ENCODE results near the gene DESI1.

DESI1 gene

DNA sequence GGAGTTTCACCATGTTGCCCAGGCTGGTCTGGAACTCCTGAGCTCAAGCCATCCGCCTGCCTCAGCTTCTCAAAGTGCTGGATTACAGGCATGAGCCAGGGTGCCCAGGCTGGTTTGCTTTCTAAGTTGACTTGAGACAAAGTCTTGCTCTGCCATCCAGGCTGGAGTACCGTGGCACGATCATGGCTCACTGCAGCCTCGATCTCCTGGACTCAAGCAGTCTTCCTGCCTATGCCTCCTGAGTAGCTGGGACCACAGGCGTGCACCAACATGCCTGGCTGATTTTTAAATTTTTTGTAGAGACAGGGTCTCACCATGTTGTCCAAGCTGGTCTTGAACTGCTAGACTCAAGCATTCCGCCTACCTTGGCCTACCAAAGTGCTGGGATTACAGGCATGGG lies 36.9 kb upstream of the DESI1 start:
- Histone ChIP-seq H3K4me1 (ENCODE audit: control insufficient read depth in 2 of 2, insufficient read depth in 2 of 2, low read length in 2 of 2) (no peaks in the 10 kb centered on the region), H3K4me3 (ENCODE audit: low read length in 2 of 2) (no peak overlapping the region), H3K9ac (ENCODE audit: low read depth in 1 of 2, low read length in 2 of 2) (no peak overlapping the region), H3K27me3 (ENCODE audit: control insufficient read depth in 2 of 2, insufficient read depth in 2 of 2, low read length in 2 of 2) (no peaks in the 10 kb centered on the region), H3K27ac (ENCODE audit: low read depth in 2 of 2, low read length in 2 of 2) (no peak overlapping the region), H3K9me3 (ENCODE audit: control insufficient read depth in 2 of 2, low read length in 2 of 2) (no peaks in the 10 kb centered on the region), H3K36me3 (ENCODE audit: control insufficient read depth in 2 of 2, insufficient read depth in 2 of 2, low read length in 2 of 2) (peaks cover 69 to 92% of the 10 kb centered on the region in 2 donors)

DNA sequence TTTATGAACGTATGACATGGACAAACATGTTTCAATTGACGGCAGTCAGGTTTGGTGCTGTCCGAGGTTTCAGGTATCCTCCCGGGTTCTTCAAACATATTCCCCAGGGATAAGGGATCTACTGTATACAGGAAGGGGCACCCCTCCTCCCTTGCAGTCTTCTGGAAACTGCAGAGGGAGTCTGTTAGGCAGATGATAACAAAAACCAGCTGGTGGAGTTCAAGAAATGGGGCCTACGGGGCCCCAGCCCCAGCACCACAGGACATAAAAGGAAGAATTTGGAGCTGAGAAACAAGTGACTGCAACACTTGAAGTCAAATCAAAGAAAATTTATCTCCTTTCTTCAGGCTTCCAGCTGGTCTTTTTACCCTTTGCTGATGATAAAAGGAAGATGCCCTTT lies 35.7 kb upstream of the DESI1 start:
- H3K4me1 ChIP-seq (ENCODE audit: control insufficient read depth in 2 of 2, insufficient read depth in 2 of 2, low read length in 2 of 2) = no peaks in the 10 kb centered on the region
- H3K9me3 ChIP-seq (ENCODE audit: control insufficient read depth in 2 of 2, low read length in 2 of 2) = no peaks in the 10 kb centered on the region
- no peak overlapping the region for H3K9ac ChIP-seq (ENCODE audit: low read depth in 1 of 2, low read length in 2 of 2)
- no peaks in the 10 kb centered on the region for H3K27me3 ChIP-seq (ENCODE audit: control insufficient read depth in 2 of 2, insufficient read depth in 2 of 2, low read length in 2 of 2)
- peaks cover 62 to 92% of the 10 kb centered on the region in 2 donors for H3K36me3 ChIP-seq (ENCODE audit: control insufficient read depth in 2 of 2, insufficient read depth in 2 of 2, low read length in 2 of 2)
- no peak overlapping the region for H3K27ac ChIP-seq (ENCODE audit: low read depth in 2 of 2, low read length in 2 of 2)
- H3K4me3 ChIP-seq (ENCODE audit: low read length in 2 of 2) = no peak overlapping the region

DNA sequence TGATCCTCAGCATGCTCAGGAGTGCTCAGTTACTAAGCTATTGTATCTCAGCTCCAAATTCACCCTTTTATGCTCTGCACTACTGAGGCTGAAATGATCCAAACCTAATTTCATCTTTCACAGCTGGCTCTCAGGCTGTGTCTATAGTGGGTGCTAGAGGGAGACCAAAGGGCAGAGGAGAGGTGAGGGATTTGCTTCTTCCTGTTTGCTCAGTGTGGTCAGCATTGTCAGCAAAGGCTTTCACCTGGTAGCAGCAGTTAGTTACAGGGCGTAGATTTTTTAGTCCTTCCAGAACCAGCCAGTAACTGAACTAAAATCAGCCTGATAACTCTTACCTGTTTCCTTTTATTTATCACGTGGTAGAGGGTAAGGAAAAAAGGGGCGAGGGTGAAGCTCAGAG lies 33.5 kb upstream of the DESI1 start:
- Histone ChIP-seq H3K4me1 (ENCODE audit: control insufficient read depth in 2 of 2, insufficient read depth in 2 of 2, low read length in 2 of 2) (no peaks in the 10 kb centered on the region), H3K27me3 (ENCODE audit: control insufficient read depth in 2 of 2, insufficient read depth in 2 of 2, low read length in 2 of 2) (no peaks in the 10 kb centered on the region), H3K27ac (ENCODE audit: low read depth in 2 of 2, low read length in 2 of 2) (no peak overlapping the region), H3K9me3 (ENCODE audit: control insufficient read depth in 2 of 2, low read length in 2 of 2) (no peaks in the 10 kb centered on the region), H3K9ac (ENCODE audit: low read depth in 1 of 2, low read length in 2 of 2) (no peak overlapping the region), H3K4me3 (ENCODE audit: low read length in 2 of 2) (no peak overlapping the region), H3K36me3 (ENCODE audit: control insufficient read depth in 2 of 2, insufficient read depth in 2 of 2, low read length in 2 of 2) (peaks cover 54 to 87% of the 10 kb centered on the region in 2 donors)

DNA sequence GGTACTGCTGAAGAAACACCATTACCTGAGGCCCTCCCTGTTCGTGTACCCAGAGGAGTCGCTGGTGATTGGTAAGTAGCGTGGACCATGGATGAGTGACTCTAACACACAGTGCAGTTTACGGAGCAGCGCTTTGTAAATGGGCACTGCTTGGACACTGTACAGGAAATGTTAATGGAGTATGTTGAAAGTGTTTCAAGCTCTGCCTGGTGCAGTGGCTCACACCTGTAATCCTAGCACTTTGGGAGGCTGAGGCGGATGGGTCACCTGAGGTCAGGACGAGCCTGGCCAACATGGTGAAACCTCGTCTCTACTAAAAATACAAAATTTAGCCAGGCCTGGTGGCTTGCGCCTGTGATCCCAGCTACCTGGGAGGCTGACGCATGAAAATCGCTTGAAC lies 30.0 kb upstream of the DESI1 start:
- H3K36me3 ChIP-seq (ENCODE audit: control insufficient read depth in 2 of 2, insufficient read depth in 2 of 2, low read length in 2 of 2) = peaks cover 47 to 79% of the 10 kb centered on the region in 2 donors
- no peaks in the 10 kb centered on the region for H3K9me3 ChIP-seq (ENCODE audit: control insufficient read depth in 2 of 2, low read length in 2 of 2)
- H3K4me1 ChIP-seq (ENCODE audit: control insufficient read depth in 2 of 2, insufficient read depth in 2 of 2, low read length in 2 of 2) = no peaks in the 10 kb centered on the region
- H3K9ac ChIP-seq (ENCODE audit: low read depth in 1 of 2, low read length in 2 of 2) = no peak overlapping the region
- H3K27ac ChIP-seq (ENCODE audit: low read depth in 2 of 2, low read length in 2 of 2) = no peak overlapping the region
- H3K27me3 ChIP-seq (ENCODE audit: control insufficient read depth in 2 of 2, insufficient read depth in 2 of 2, low read length in 2 of 2) = no peaks in the 10 kb centered on the region
- no peak overlapping the region for H3K4me3 ChIP-seq (ENCODE audit: low read length in 2 of 2)

DNA sequence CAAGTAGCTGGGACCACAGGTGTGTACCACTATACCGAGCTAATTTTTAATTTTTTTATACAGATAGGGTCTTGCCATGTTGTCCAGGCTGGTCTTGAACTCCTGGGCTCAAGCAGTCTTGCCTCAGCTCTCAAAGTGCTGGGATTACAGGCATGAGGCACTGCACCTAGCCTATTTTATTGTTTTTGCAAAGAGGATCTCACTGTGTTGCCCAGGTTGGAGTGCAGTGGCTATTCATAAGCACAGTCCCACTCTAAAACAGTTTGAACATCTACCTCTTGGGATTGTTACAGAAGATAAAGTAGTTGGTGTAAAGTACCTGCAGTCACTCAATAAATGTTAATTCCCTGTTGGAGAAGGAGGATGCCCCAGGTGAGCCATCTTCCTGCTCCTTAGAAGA lies 29.4 kb upstream of the DESI1 start:
- Histone ChIP-seq H3K36me3 (ENCODE audit: control insufficient read depth in 2 of 2, insufficient read depth in 2 of 2, low read length in 2 of 2) (peaks cover 50 to 79% of the 10 kb centered on the region in 2 donors), H3K27ac (ENCODE audit: low read depth in 2 of 2, low read length in 2 of 2) (no peak overlapping the region), H3K27me3 (ENCODE audit: control insufficient read depth in 2 of 2, insufficient read depth in 2 of 2, low read length in 2 of 2) (no peaks in the 10 kb centered on the region), H3K9me3 (ENCODE audit: control insufficient read depth in 2 of 2, low read length in 2 of 2) (no peaks in the 10 kb centered on the region), H3K9ac (ENCODE audit: low read depth in 1 of 2, low read length in 2 of 2) (no peak overlapping the region), H3K4me3 (ENCODE audit: low read length in 2 of 2) (no peak overlapping the region), H3K4me1 (ENCODE audit: control insufficient read depth in 2 of 2, insufficient read depth in 2 of 2, low read length in 2 of 2) (no peaks in the 10 kb centered on the region)

DNA sequence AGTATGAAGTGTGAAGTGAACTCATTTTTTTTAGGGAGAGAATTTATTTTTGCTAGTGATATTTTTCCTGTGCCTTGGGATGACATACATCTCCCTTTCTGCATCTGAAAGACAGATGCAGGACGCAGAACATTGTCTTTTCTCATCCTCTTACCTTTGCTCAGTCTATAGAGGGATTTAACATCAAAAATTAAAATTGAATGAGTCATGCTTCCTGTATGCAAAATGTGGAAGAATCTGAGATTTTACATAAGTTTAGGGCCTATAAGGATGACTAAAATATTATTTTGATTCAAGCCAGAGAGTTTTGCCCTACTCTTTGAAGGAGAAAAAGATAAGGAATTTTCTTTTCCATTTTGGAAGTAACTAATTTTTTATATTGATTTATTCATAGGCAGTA lies 27.6 kb upstream of the DESI1 start:
- Histone ChIP-seq H3K9ac (ENCODE audit: low read depth in 1 of 2, low read length in 2 of 2) (no peak overlapping the region), H3K36me3 (ENCODE audit: control insufficient read depth in 2 of 2, insufficient read depth in 2 of 2, low read length in 2 of 2) (peaks cover 33 to 64% of the 10 kb centered on the region in 2 donors), H3K27me3 (ENCODE audit: control insufficient read depth in 2 of 2, insufficient read depth in 2 of 2, low read length in 2 of 2) (no peaks in the 10 kb centered on the region), H3K9me3 (ENCODE audit: control insufficient read depth in 2 of 2, low read length in 2 of 2) (no peaks in the 10 kb centered on the region), H3K27ac (ENCODE audit: low read depth in 2 of 2, low read length in 2 of 2) (no peak overlapping the region), H3K4me1 (ENCODE audit: control insufficient read depth in 2 of 2, insufficient read depth in 2 of 2, low read length in 2 of 2) (no peaks in the 10 kb centered on the region), H3K4me3 (ENCODE audit: low read length in 2 of 2) (no peak overlapping the region)

DNA sequence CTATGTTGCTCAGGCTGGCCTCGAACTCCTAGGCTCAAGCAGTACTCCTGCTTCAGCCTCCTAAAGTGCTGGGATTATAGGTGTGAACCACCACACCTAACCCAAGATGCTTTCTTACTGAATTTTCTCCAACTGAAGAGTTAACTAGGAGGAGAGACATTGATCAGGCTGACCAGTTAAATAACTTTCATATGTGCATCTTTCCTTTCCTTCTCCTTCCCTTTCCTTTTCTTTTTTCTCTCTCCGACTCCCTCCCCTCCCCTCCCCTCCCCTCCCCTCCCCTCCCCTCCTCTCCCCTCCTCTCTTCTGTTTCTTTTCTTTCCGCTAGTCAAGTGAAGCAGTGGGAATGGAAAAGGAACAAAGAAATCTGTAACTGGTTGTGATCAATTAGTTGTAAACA lies 26.9 kb upstream of the DESI1 start:
- Histone ChIP-seq H3K4me1 (ENCODE audit: control insufficient read depth in 2 of 2, insufficient read depth in 2 of 2, low read length in 2 of 2) (no peaks in the 10 kb centered on the region), H3K27me3 (ENCODE audit: control insufficient read depth in 2 of 2, insufficient read depth in 2 of 2, low read length in 2 of 2) (no peaks in the 10 kb centered on the region), H3K36me3 (ENCODE audit: control insufficient read depth in 2 of 2, insufficient read depth in 2 of 2, low read length in 2 of 2) (peaks cover 29 to 62% of the 10 kb centered on the region in 2 donors), H3K4me3 (ENCODE audit: low read length in 2 of 2) (no peak overlapping the region), H3K9me3 (ENCODE audit: control insufficient read depth in 2 of 2, low read length in 2 of 2) (no peaks in the 10 kb centered on the region), H3K9ac (ENCODE audit: low read depth in 1 of 2, low read length in 2 of 2) (no peak overlapping the region), H3K27ac (ENCODE audit: low read depth in 2 of 2, low read length in 2 of 2) (no peak overlapping the region)

DNA sequence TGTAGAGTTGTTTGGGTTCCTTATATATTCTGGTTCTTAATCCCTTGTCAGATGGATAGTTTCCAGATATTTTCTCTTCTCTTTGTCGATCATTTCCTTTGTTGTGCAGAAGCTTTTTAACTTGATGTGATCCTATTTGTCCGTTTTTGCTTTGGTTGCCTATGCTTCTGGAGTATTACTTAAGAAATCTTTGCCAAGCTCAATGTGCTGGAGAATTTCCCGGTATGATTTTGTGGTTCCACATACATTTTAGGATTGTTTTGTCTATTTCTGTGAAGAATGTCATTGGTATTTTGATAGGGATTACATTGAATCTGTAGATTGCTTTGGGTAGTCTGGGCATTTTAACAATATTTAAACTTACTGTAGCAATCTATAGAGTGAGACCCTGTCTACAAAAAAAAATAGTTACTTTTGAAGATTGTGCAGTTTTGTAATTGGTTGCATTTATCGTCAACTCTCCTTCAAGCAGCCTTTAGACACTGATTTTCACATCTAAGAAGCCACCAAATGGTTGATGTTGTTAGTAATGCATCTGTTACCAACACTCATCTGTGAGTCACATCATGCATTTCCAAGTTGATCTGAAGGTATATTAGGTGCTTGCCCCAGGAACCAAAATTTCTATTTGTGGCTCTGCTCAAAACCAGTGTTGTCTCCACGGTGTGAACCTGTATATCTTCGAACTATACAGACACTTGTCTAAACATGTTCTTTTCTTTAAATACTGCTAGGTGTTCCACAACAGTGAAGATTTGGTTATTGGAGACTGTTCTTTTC lies 21.7 kb upstream of the DESI1 start:
- no peak overlapping the region for H3K9ac ChIP-seq (ENCODE audit: low read depth in 1 of 2, low read length in 2 of 2)
- H3K9me3 ChIP-seq (ENCODE audit: control insufficient read depth in 2 of 2, low read length in 2 of 2) = no peaks in the 10 kb centered on the region
- peaks cover 48 to 63% of the 10 kb centered on the region in 2 donors for H3K36me3 ChIP-seq (ENCODE audit: control insufficient read depth in 2 of 2, insufficient read depth in 2 of 2, low read length in 2 of 2)
- H3K27ac ChIP-seq (ENCODE audit: low read depth in 2 of 2, low read length in 2 of 2) = no peak overlapping the region
- no peaks in the 10 kb centered on the region for H3K4me1 ChIP-seq (ENCODE audit: control insufficient read depth in 2 of 2, insufficient read depth in 2 of 2, low read length in 2 of 2)
- no peaks in the 10 kb centered on the region for H3K27me3 ChIP-seq (ENCODE audit: control insufficient read depth in 2 of 2, insufficient read depth in 2 of 2, low read length in 2 of 2)
- H3K4me3 ChIP-seq (ENCODE audit: low read length in 2 of 2) = no peak overlapping the region

DNA sequence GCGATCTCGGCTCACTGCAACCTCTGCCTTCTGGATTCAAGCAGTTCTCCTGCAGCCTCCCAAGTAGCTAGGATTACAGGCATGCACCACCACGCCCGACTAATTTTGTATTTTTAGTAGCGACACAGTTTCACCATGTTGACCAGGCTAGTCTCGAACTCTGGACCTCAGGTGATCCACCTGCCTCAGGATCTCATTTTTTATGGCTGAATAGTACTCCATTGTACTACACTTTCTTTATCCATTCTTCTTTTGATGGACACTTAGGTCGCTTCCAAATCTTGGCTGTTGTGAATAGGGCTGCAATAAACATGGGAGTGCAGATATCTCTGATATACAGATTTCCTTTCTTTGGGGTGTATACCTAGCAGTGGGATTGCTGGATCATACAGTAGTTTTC lies 21.0 kb upstream of the DESI1 start:
- H3K9ac ChIP-seq (ENCODE audit: low read depth in 1 of 2, low read length in 2 of 2) = no peak overlapping the region
- H3K4me1 ChIP-seq (ENCODE audit: control insufficient read depth in 2 of 2, insufficient read depth in 2 of 2, low read length in 2 of 2) = no peaks in the 10 kb centered on the region
- no peaks in the 10 kb centered on the region for H3K9me3 ChIP-seq (ENCODE audit: control insufficient read depth in 2 of 2, low read length in 2 of 2)
- H3K27ac ChIP-seq (ENCODE audit: low read depth in 2 of 2, low read length in 2 of 2) = no peak overlapping the region
- H3K4me3 ChIP-seq (ENCODE audit: low read length in 2 of 2) = no peak overlapping the region
- peaks cover 50 to 67% of the 10 kb centered on the region in 2 donors for H3K36me3 ChIP-seq (ENCODE audit: control insufficient read depth in 2 of 2, insufficient read depth in 2 of 2, low read length in 2 of 2)
- H3K27me3 ChIP-seq (ENCODE audit: control insufficient read depth in 2 of 2, insufficient read depth in 2 of 2, low read length in 2 of 2) = no peaks in the 10 kb centered on the region

DNA sequence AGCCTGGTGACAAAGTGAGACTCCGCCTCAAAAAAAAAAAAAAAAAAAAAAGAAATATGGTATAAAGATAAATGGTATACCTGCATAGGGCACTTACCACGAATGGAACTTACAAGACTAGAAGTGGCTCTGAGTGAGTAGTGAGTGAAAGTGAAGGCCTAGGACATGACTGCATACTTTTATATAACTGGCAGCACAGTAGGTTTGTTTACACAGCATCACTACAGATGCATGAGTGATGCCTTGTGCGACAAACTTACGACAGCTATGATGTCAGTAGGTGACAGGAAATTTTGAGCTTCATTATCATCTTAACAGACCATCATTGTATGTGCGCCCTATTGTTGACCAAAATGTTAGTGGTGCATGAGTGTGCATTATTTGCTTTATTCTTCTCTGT lies 17.9 kb upstream of the DESI1 start:
- Histone ChIP-seq H3K4me1 (ENCODE audit: control insufficient read depth in 2 of 2, insufficient read depth in 2 of 2, low read length in 2 of 2) (no peaks in the 10 kb centered on the region), H3K9ac (ENCODE audit: low read depth in 1 of 2, low read length in 2 of 2) (no peak overlapping the region), H3K27me3 (ENCODE audit: control insufficient read depth in 2 of 2, insufficient read depth in 2 of 2, low read length in 2 of 2) (no peaks in the 10 kb centered on the region), H3K36me3 (ENCODE audit: control insufficient read depth in 2 of 2, insufficient read depth in 2 of 2, low read length in 2 of 2) (peaks cover 65 to 82% of the 10 kb centered on the region in 2 donors), H3K4me3 (ENCODE audit: low read length in 2 of 2) (no peak overlapping the region), H3K27ac (ENCODE audit: low read depth in 2 of 2, low read length in 2 of 2) (no peak overlapping the region), H3K9me3 (ENCODE audit: control insufficient read depth in 2 of 2, low read length in 2 of 2) (no peaks in the 10 kb centered on the region)

Data from mucosa of rectum (tissue), 2 donors.